ENCODE measurements around the gene PLEKHA5.

DNA sequence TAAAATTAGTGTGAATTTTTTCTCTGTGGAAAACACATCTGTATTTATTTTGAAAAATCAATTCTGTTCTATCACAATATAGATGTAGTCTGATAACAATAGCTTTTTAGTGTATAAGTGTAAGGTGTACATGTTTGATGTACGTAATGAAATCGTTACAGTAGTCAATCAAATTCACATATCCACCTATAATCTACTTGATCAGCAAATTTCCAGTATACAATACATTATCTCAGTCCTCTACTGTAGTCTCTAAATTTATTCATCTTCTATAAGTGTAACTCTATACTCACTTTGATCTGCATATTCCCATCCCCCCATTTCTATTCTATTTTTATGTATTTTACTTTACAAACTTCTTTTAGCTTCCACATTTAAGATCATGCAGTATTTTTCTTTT is 13.0 kb downstream of the PLEKHA5 start:
- TF ChIP-seq CTCF (conservative IDR thresholded peaks at IDR 0.05; ENCODE audit: low read depth, low read length) (no peak), EZH2 (IDR thresholded peaks at IDR 0.05; ENCODE audit: borderline replicate concordance, low read depth, low read length, poor library complexity, severe bottlenecking) (no peak)

All from A673 (cell line).